ENCODE data around the gene OPN1SW. TPM values are rescaled to one million over a fixed set of nuclear protein-coding genes. Genes with fewer than 3 reads are reported as not detected.
A peak's percentile ranks its signal among the peaks of the same experiment; 100 is the strongest.

The OPN1SW gene
- total RNA-seq, 1 donor from 2014 or later = not detected

DNA sequence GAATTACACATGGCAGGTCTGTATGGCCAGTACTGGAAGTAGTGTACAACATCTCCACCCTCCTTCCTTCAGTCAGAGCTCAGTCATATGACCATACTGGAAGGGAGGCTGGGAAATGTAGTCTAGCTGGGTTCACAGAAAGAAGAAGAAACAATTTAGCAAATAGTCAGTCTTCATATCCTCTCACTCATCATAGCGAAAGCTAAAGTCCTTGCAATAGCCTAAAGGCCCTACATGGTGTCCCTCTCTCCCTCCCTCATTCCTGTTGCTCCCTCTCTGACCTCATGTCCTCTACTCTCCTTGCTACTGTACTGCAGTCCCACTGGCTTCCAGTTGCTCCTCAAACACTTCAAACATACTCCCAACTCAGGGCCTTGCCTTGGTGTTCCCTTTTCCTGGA, 40.7 kb downstream of the OPN1SW start:
- DNase-seq (ENCODE audit: low read depth in 2 of 2) = no peak

DNA sequence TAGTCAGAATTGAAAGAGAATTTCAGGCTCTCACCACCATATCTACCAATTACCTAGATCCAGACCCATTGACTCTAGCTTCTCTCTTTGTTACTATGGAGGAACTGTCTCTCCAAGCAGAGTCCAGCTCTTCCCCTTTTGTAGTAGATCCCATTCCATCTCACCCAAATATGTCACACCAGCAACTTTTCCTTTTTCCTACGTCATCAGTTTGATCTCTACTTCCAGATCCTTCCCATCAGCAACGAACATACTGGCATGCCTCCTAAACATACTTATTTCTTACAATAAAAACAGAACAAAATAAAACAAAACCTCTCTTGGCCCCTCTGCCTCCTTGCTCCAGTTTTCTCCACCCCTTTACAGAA, 42.3 kb downstream of the OPN1SW start:
- no peak for DNase-seq (ENCODE audit: low read depth in 2 of 2)

DNA sequence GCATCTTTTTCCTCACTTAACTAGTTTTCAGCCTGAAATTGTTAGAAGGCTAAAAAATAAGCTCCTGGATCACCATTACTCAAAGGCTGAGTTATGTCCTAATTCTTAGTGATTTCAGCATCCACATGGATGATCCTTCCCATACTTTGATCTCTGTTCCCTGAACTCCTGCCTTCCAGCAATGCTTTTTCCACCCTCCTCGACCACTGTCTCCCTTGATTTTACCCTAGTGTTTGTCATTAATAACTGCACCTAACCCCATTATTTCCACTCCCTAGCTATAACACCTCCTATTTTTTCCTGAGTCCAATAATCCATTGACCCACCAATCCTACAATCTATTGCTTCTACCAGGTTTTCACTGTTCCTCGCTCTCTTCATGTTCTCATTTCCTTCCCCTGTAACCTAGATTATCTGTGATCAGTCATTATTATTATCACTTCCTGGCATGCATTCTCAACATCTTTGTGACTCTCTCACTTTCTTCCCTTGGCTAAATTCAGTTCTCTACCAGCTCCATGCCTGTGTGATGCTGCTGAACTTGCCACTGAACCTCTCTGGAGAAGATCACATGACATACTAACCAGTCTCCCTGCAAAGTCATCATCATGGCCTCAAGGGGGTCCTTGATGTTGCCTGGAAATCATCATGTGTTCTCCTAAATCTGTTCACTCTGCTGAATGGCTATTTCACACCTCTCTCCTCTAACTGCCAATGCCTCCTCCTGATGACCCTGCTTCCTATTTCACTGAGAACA, 42.9 kb downstream of the OPN1SW start:
- DNase-seq (ENCODE audit: low read depth in 2 of 2) = peak in 1 of 2 donors; percentile 3

DNA sequence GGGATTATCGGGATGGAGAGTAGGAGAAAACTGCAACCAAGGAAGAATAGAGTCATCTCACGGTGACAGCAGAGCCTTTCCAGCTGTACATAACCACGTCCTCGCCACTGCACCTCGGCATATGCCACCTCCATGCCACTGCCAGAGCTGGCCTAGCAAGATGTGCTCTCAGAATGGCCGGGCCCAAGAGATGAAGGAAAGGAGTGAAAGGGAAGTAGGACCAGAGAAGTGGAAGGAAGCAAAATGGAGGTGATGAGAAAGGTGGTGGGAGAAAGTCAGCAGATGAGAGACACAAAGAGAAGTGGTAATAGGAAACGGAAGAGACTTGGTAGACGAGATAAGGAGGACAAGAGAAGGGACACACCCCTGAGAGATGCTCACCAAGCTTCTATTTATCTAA, 44.4 kb downstream of the OPN1SW start:
- DNase-seq (ENCODE audit: low read depth in 2 of 2) = no peak

DNA sequence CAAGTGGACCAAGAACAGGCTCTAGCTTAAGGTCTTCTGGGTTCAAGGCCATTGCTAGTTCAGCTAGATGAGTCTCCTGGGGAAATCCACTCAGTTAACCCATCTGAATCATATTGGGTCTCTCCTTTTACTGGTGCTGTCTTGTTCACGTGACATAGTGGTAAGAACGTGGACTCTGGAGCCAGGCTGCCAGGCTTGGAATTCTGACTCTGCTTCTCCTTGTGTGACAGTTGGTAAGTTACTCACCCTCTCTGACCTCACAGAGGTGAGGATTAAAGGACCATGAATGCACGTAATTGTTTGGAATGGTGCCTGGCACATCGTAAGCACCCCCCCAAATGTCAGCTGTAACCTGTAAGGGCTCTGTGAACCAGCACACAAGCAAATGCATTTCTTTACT, 46.1 kb downstream of the OPN1SW start:
- no peak for DNase-seq (ENCODE audit: low read depth in 2 of 2)

DNA sequence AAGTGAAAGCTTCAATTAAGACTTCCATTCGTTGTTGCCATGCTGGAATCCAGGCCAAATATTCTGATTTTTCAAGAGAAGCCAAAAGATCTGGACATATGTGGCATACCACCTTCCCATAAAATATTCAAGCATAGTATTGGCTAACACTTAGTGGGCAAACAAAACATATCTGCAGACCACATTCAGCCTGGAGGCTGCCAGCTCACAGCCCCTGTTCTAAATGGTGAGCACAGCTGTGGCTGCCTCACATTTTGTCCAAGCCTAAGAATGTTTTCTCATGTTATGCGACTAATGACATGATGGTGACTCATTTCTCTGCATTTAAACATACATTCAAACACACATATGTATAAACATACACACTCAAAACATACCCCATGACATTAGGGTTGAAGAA, 47.0 kb downstream of the OPN1SW start:
- DNase-seq (ENCODE audit: low read depth in 2 of 2) = no peak

DNA sequence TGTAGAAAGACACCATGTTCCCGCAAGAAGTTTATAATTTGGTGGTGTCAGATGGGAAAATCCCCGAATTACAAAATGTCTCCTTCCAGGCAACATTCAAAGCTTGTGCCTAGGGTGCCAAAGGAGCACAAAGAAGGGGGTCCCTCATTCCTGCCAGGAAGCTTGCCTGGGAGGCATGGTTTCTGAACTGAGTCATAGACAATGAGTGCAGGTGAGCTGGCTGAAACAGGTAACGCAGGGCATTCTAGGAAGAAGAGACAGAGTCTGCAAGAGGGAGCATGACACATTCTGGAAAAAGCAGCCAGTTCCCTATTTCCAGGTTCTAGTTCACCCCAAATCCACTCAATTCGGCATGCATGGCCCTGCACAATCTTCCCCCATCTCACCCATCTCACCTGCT, 48.4 kb downstream of the OPN1SW start:
- DNase-seq (ENCODE audit: low read depth in 2 of 2) = no peak

DNA sequence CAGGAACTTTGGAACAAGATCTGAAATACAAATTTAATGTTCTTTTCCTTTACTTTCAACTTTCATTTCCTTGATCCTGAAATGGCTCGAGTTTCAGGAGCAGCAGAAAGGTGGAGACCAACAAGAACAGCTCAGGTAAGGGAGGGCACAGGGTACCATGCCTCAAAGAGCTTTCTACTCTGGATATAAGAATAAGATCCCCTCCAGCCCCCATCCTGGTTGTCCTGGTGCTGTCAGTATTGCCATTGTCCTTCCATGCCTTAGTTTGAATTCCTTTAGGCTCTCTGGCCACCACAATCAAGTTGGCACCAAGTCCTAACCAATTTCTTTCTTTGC, 48.9 kb downstream of the OPN1SW start:
- DNase-seq (ENCODE audit: low read depth in 2 of 2) = no peak

DNA sequence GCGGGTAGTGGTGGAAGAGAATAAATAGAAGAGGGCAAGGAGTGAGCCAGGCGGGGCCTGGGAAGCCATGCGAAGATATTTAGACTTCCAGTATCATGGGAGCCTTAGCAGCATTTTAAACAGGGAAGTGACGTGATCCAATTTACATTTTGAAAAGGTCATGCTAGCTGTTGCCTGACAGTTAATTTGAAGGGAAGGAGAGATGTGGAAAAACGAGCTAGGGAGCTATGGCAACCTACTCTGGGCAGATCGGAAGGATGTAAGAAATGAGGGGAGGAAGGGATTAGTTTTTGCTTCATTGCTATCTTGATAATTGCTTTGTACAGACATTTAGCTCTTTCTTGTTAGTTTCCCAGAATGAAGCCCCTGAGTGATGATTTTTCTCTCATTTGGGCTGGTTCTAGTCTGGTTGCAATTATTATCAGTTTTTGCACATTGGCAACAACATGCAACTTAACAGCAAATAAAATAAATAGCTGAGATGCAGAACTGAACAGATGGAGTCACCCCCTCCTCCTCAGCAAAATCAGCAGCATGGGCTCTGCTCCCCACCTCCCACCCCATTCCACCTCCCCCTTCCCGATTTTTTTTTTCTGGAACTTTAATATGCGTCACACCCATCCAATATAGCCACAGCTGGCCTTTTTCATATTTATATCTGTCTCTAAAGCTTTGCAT, 49.4 kb downstream of the OPN1SW start:
- no peak for DNase-seq (ENCODE audit: low read depth in 2 of 2)

DNA sequence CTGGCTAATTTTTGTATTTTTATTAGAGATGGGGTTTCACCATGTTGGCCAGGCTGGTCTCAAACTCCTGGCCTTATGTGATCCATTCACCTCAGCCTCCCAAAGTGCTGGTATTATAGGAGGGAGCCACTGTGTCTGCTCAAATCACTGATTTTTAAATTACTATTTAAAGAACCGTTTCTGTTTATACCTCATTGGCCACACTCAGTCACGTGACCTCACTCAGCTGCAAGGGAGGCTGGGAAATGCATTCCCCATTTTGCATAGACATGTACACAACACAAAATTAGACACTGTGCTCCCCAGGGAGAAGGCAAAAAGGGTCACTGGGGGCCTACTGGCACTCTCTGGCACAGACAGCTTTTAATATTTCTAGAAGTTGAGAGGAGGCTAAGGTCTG, 50.1 kb downstream of the OPN1SW start:
- no peak for DNase-seq (ENCODE audit: low read depth in 2 of 2)

DNA sequence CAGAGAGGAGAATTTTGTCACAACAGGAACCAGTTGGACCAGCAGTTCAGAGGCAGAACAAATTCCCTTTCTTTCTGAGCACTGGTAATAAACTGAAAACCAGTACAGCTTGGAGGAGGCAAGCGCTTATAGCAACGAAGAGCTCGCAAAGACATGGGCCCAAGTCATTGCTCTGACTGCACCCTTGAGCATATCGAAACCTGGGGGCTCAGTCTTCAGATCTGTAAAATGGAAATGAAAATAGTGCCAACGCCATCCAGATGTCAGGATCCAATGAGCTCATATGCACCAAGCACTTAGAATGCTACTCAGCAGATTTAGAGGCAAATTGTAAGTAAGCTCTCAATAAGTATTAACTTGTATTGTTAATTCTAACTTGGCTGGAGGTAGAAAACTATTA, 50.9 kb downstream of the OPN1SW start:
- no peak for DNase-seq (ENCODE audit: low read depth in 2 of 2)

Other genes starting within 250 kb of the OPN1SW start
- 0.20 and 0.22 TPM in 2 replicates for gene GARIN1A, start 103.5 kb downstream of the OPN1SW start, total RNA-seq
- 227 and 242 TPM in 2 replicates for gene CALU, start 36.4 kb downstream of the OPN1SW start, total RNA-seq
- gene CCDC136, start 16.2 kb upstream of the OPN1SW start, total RNA-seq = 0.99 and 1.1 TPM in 2 replicates
- 122 and 131 TPM in 2 replicates for gene FLNC, start 54.6 kb upstream of the OPN1SW start, total RNA-seq
- gene ATP6V1F, start 87.1 kb upstream of the OPN1SW start, total RNA-seq = 86.5 and 97.6 TPM in 2 replicates
- not detected in 2 replicates for gene KCP, start 134.9 kb upstream of the OPN1SW start, total RNA-seq
- under 0.01 TPM in 1 of 2 replicates, not detected in the other for gene IRF5, start 162.1 kb upstream of the OPN1SW start, total RNA-seq